A549 (cell line): ENCODE data around the gene ZEB1.
"Not testable (repeated sequence)": the region's sequence is repeated elsewhere in the genome, so short reads cannot be mapped to it uniquely, and the experiment has no call there.

ENCODE experiments used
- ATOH8 ChIP-seq: fragments of 250-450 bp; sonication (Bioruptor Pico); IDR thresholded peaks from 2 replicates; pipeline ENCODE4 v1.5.0; 2020; ENCODE audit warnings: low read depth, mild to moderate bottlenecking, moderate library complexity
- CTCF ChIP-seq: fragments of >200 bp; sonication (Bioruptor Twin); formaldehyde crosslinking; IDR thresholded peaks from 3 replicates; pipeline ENCODE4 v1.5.1; 2016
- MYC ChIP-seq: IDR thresholded peaks from 2 replicates; pipeline ENCODE4 v1.6.1; 2012; ENCODE audit warnings: mild to moderate bottlenecking, inconsistent platforms, low read length, improper control_type of control experiment, borderline replicate concordance
- POLR2A ChIP-seq: IDR thresholded peaks from 2 replicates; pipeline ENCODE4 v1.6.1; 2012; ENCODE audit warnings: mild to moderate bottlenecking, low read length
- RAD21 ChIP-seq, 2 experiments: fragments of >200 bp in 1 of 2; sonication (Bioruptor Twin) in 1 of 2; formaldehyde crosslinking in 1 of 2; IDR thresholded peaks in 1 of 2; conservative IDR thresholded peaks in 1 of 2; 2 replicates in 1 of 2; 3 replicates in 1 of 2; pipeline ENCODE4 v1.6.1; 2012 to 2018; ENCODE audit warnings: inconsistent platforms in 1 of 2
- RFX5 ChIP-seq: fragments of 450-650 bp; IDR thresholded peaks from 2 replicates; pipeline ENCODE4 v1.7.1; 2014; ENCODE audit warnings: antibody characterized with exemption, mild to moderate bottlenecking, moderate library complexity
- TP53 ChIP-seq: fragments of 250-450 bp; sonication (Bioruptor Pico); IDR thresholded peaks from 2 replicates; pipeline ENCODE4 v1.5.0; 2021; ENCODE audit warnings: mild to moderate bottlenecking, moderate library complexity
- USF2 ChIP-seq: fragments of 450-650 bp; IDR thresholded peaks from 2 replicates; pipeline ENCODE4 v1.6.1; 2014; ENCODE audit warnings: antibody characterized with exemption

- not testable (repeated sequence) for TF ChIP-seq USF2; CTCF; RFX5; POLR2A; ATOH8; TP53 (CRISPR knock-in tag); MYC; RAD21 (conservative IDR thresholded peaks at IDR 0.05 in 1 of 2, IDR thresholded peaks at IDR 0.05 in 1 of 2)
These were observed 45.2 kb downstream of the ZEB1 start for GRCh38 chr10:31364238-31364637.
